K562 (cell line): ENCODE results near the gene CCT4.

Source experiments
- CBFB ChIP-seq: sonication (generic); formaldehyde crosslinking; IDR thresholded peaks from 2 replicates; pipeline ENCODE4 v1.4.0; 2020; ENCODE audit warnings: mild to moderate bottlenecking, missing genetic modification reagents
- CREB5 ChIP-seq: fragments of 250-450 bp; sonication (Bioruptor Pico); IDR thresholded peaks from 2 replicates; pipeline ENCODE4 v1.5.0; 2020; ENCODE audit warnings: mild to moderate bottlenecking
- FOXK2 ChIP-seq, 2 experiments: fragments of 450-650 bp; IDR thresholded peaks in 1 of 2; conservative IDR thresholded peaks in 1 of 2; 2 replicates each; pipeline ENCODE4 v1.6.1; 2016; ENCODE audit warnings: low read depth in 2 of 2, mild to moderate bottlenecking in 1 of 2
- MAFK ChIP-seq: IDR thresholded peaks from 2 replicates; pipeline ENCODE4 v1.6.1; 2011; ENCODE audit warnings: low read length, improper control_type of control experiment
- MYBL2 ChIP-seq, 2 experiments: fragments of 450-650 bp in 1 of 2; sonication (generic) in 1 of 2; formaldehyde crosslinking in 1 of 2; IDR thresholded peaks; 2 replicates each; pipeline versions ENCODE4 v1.6.1 to v1.8.1; 2017 to 2022; ENCODE audit warnings: borderline replicate concordance in 1 of 2, inconsistent platforms in 1 of 2, low read depth in 1 of 2, mild to moderate bottlenecking in 1 of 2, missing genetic modification reagents in 1 of 2, moderate library complexity in 1 of 2
- POLR2AphosphoS5 ChIP-seq: IDR thresholded peaks from 2 replicates; pipeline ENCODE4 v1.6.1; 2011; ENCODE audit warnings: mild to moderate bottlenecking, low read depth, low read length, moderate library complexity; ENCODE audit not compliant: control insufficient read depth, insufficient read depth
- SETDB1 ChIP-seq: IDR thresholded peaks from one replicate; pipeline ENCODE4 v1.6.1; 2012; ENCODE audit warnings: low read length, control low read depth, inconsistent platforms
- SMAD1 ChIP-seq: fragments of 150-350 bp; IDR thresholded peaks from 2 replicates; pipeline ENCODE4 v1.6.1; 2014; ENCODE audit warnings: low read length, low read depth; ENCODE audit not compliant: partially characterized antibody
- ZBTB34 ChIP-seq: fragments of 250-450 bp; sonication (Bioruptor Pico); IDR thresholded peaks from 2 replicates; pipeline ENCODE4 v1.8.0; 2021; ENCODE audit warnings: mild to moderate bottlenecking, moderate library complexity
- ZKSCAN8 ChIP-seq: fragments of 200-800 bp; sonication (Bioruptor generic); IDR thresholded peaks from 2 replicates; pipeline ENCODE4 v1.6.1; 2016; ENCODE audit warnings: missing genetic modification characterization, missing compliant biosample characterization
- TF ChIP-seq, protein P1 (sequence below), 3 experiments: IDR thresholded peaks in 2 of 3; conservative IDR thresholded peaks in 1 of 3; 2 replicates each; pipeline ENCODE4 v1.5.1; 2011 to 2012; ENCODE audit warnings: low read length in 3 of 3, mild to moderate bottlenecking in 3 of 3, control low read depth in 2 of 3, improper control_type of control experiment in 1 of 3, inconsistent platforms in 1 of 3, low read depth in 1 of 3, mixed read lengths in 1 of 3, moderate library complexity in 1 of 3; ENCODE audit not compliant: insufficient read depth in 2 of 3

DNA sequence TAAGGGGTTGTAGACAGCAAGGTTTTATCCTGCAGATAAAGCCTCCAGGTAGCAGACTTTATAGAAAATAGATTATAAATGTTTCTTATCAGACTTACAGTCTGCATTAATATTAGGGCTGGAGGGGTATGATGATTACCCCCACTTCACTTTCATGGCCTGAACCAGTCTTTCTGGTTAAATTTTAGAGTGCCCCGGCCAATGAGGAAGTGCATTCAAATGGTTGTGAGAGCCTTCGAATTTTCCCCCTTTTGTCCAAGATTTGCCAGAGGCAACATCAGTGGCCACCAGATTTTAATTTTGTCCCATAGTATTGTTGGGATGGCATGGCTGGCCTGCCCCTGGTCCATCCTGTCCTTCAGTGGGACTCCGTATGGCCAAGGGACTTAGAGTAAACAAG lies 48.6 kb upstream of the CCT4 start:
- TF ChIP-seq POLR2AphosphoS5 (no peak), FOXK2 (conservative IDR thresholded peaks at IDR 0.05 in 1 of 2, IDR thresholded peaks at IDR 0.05 in 1 of 2; ENCODE audit: low read depth in 2 of 2) (no peak), ZKSCAN8 (no peak), MAFK (no peak), MYBL2 (IDR thresholded peaks at IDR 0.05; ENCODE audit: low read depth) (no peak), MYBL2 (CRISPR knock-in tag; IDR thresholded peaks at IDR 0.05; ENCODE audit: borderline replicate concordance) (no peak), CREB5 (CRISPR knock-in tag) (no peak), SETDB1 (no peak), ZBTB34 (CRISPR knock-in tag) (no peak), CBFB (no peak), SMAD1 (no peak)
- TF ChIP-seq, protein P1, sequence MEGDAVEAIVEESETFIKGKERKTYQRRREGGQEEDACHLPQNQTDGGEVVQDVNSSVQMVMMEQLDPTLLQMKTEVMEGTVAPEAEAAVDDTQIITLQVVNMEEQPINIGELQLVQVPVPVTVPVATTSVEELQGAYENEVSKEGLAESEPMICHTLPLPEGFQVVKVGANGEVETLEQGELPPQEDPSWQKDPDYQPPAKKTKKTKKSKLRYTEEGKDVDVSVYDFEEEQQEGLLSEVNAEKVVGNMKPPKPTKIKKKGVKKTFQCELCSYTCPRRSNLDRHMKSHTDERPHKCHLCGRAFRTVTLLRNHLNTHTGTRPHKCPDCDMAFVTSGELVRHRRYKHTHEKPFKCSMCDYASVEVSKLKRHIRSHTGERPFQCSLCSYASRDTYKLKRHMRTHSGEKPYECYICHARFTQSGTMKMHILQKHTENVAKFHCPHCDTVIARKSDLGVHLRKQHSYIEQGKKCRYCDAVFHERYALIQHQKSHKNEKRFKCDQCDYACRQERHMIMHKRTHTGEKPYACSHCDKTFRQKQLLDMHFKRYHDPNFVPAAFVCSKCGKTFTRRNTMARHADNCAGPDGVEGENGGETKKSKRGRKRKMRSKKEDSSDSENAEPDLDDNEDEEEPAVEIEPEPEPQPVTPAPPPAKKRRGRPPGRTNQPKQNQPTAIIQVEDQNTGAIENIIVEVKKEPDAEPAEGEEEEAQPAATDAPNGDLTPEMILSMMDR (IDR thresholded peaks at IDR 0.05 in 2 of 3, conservative IDR thresholded peaks at IDR 0.05 in 1 of 3; ENCODE audit: insufficient read depth in 2 of 3, low read depth in 1 of 3, low read length in 3 of 3), result no peak
